ENCODE measurements around the gene SKP2.

SKP2 gene

DNA sequence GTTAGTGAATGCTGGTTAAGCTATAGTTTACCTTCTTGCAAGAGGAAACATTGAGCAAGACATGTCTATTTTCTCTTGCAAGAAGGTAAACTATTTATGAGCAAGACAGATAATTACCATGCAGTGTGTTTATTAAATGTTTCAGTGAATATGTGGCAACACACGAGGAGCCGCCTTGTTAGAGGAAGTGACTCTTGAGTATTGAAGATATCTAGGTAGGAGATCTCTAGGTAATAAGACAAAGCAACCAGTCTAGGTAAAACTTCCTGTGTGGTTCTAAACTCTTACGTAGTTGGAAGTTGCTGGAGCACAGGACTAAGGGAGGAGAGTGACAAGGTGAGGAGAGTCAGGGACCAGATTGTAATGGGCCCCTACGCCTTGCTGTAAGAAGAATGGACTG, 16.8 kb downstream of the SKP2 start:
- no peak for DNase-seq (ENCODE audit: low read depth)
- no peak overlapping the region for H3K4me3 ChIP-seq (ENCODE audit: control insufficient read depth, low read depth, low read length)
- TF ChIP-seq, protein P1, sequence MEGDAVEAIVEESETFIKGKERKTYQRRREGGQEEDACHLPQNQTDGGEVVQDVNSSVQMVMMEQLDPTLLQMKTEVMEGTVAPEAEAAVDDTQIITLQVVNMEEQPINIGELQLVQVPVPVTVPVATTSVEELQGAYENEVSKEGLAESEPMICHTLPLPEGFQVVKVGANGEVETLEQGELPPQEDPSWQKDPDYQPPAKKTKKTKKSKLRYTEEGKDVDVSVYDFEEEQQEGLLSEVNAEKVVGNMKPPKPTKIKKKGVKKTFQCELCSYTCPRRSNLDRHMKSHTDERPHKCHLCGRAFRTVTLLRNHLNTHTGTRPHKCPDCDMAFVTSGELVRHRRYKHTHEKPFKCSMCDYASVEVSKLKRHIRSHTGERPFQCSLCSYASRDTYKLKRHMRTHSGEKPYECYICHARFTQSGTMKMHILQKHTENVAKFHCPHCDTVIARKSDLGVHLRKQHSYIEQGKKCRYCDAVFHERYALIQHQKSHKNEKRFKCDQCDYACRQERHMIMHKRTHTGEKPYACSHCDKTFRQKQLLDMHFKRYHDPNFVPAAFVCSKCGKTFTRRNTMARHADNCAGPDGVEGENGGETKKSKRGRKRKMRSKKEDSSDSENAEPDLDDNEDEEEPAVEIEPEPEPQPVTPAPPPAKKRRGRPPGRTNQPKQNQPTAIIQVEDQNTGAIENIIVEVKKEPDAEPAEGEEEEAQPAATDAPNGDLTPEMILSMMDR (IDR thresholded peaks at IDR 0.05; ENCODE audit: control insufficient read depth, insufficient read depth, low read depth, low read length, missing control alignments) = no peak

DNA sequence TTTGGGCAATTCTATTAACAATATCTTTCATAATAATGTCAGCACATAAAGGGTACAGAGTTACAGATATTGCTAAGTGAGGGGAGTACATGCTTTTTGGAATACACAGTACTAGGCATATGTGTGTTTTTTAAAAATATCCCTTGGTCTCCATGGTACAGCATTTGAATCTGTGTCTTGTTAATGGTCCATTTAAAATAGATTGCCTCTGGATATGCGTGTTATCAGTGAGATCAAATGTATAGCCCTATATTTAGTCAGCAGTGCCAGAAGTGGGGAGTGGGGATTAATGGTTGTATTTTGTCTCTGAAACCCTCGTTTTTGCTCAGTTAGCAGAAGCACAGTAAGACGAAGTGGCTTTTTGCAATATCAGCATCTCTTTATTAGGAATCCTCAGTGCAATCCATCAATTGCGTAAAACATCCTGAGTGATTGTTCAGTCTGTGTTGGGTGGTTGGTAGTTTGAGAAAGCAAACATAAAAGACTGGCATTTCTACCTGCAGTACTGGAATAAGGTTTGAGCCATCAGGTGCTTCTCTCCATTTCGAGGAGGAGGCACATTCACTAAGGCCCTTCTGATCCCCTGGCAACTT, 19.0 kb downstream of the SKP2 start:
- H3K4me3 ChIP-seq (ENCODE audit: control insufficient read depth, low read depth, low read length) = no peak overlapping the region
- no peak for DNase-seq (ENCODE audit: low read depth)
- TF ChIP-seq, protein P1 (IDR thresholded peaks at IDR 0.05; ENCODE audit: control insufficient read depth, insufficient read depth, low read depth, low read length, missing control alignments) = no peak

DNA sequence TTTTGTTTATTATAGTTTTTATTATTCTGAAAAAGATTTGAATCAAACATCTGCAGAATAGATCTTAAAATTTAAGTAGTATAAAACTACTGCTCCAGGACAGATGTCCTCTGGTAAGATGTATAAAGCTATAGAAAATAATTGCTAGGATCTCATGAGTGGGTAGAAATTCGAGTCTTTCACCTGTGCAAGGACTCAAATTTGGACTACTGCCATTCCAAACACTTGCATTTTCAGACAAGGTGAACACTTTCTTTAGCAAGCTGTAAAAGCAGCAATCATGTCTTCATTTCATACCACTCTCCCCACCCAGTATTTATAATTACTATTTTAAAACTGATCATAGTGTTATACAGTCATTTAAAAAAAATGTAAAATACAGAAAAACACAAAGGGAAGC, 20.7 kb downstream of the SKP2 start:
- TF ChIP-seq, protein P1 (IDR thresholded peaks at IDR 0.05; ENCODE audit: control insufficient read depth, insufficient read depth, low read depth, low read length, missing control alignments) = no peak
- H3K4me3 ChIP-seq (ENCODE audit: control insufficient read depth, low read depth, low read length) = no peak overlapping the region
- no peak for DNase-seq (ENCODE audit: low read depth)

DNA sequence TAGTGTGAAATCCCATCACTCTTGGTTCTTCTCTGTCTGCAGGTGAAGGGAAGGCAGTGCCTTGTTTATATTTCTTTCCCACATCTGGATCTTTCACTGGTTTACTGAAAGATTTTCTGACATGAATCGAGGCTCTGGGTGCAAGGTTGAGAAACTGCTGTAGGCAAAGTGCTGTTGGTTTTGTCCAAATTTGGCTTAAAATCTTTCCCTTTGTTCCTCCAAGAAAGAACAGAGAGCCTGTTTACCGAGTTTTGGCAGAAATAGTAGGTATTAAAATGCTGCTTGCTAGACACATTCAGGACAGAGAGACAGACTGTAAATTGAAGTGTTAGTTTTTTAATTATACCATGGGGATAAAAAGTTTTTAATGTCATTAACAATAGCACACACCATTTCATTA, 21.5 kb downstream of the SKP2 start:
- TF ChIP-seq, protein P1 (IDR thresholded peaks at IDR 0.05; ENCODE audit: control insufficient read depth, insufficient read depth, low read depth, low read length, missing control alignments) = no peak
- H3K4me3 ChIP-seq (ENCODE audit: control insufficient read depth, low read depth, low read length) = no peak overlapping the region
- no peak for DNase-seq (ENCODE audit: low read depth)

DNA sequence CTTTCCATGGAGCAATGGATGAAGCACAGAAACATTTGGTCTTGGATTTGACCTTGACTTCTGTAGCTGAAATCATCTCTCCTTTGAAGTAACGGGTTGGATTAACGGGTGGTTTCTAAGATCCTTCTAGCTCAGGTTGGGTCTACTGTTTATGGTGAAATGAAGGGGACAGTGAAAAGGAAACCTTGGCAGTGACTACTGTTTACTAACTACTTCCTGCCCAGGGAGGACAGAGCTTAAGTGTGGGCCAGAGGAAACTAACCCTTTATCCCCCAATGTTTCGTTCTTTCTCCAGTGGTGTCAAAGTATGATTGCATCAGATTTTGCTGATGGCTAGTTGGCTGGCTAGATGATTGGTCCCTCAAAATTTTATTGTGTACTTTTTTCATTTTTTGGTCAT, 22.2 kb downstream of the SKP2 start:
- no peak overlapping the region for H3K4me3 ChIP-seq (ENCODE audit: control insufficient read depth, low read depth, low read length)
- TF ChIP-seq, protein P1 (IDR thresholded peaks at IDR 0.05; ENCODE audit: control insufficient read depth, insufficient read depth, low read depth, low read length, missing control alignments) = no peak
- no peak for DNase-seq (ENCODE audit: low read depth)

DNA sequence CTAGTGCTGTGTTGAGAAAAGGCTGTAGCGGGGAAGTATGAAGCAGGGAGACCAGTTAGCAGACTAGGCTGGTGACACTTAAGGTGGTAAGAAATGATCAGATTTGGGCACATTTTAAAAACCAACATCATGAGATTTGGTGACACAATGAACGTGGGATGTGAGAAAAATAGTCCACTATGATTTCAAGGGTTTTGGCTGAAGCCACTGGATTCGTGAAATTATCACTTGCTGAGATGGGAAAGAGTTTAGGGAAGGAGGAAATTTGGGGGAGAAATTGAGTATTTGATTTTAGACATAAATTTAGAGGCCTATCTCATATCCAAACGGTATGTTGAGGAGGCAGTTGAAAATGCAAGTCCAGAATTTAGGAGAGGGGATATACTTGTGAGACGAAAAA, 23.1 kb downstream of the SKP2 start:
- TF ChIP-seq, protein P1 (IDR thresholded peaks at IDR 0.05; ENCODE audit: control insufficient read depth, insufficient read depth, low read depth, low read length, missing control alignments) = no peak
- no peak for DNase-seq (ENCODE audit: low read depth)
- no peak overlapping the region for H3K4me3 ChIP-seq (ENCODE audit: control insufficient read depth, low read depth, low read length)

DNA sequence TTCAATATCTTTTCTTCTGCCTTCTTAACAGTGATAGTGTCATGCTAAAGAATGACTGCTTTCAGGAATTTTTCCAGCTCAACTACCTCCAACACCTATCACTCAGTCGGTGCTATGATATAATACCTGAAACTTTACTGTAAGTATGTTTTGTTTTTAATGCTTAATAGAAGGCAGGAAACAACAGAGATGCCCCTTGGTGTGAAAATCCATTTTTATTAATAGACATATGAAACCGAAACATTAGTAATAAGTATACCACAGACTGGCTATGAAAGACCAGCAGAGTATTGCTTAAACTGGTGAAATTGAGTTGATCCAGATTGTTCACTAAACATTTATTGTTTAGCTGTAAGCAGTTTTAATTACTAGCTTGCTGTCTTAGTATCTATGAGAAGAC, 25.2 kb downstream of the SKP2 start:
- H3K4me3 ChIP-seq (ENCODE audit: control insufficient read depth, low read depth, low read length) = no peak overlapping the region
- TF ChIP-seq, protein P1 (IDR thresholded peaks at IDR 0.05; ENCODE audit: control insufficient read depth, insufficient read depth, low read depth, low read length, missing control alignments) = no peak
- DNase-seq (ENCODE audit: low read depth) = no peak

All from AG09309 (cell line).